ACHN (cell line): ENCODE results near the gene JMJD7.

Source experiments
- DNase-seq: peaks from one replicate; pipeline ENCODE4 v3.0.0-alpha.2; 2015
- in situ Hi-C: cut with HindIII; loops from 2 replicates; pipeline ENCODE4 v1.10.0; 2017; ENCODE audit warnings: low sequenced_read_pairs, low pct_ligation_motif_present, low pct_unique_long_range_greater_than_20kb

The JMJD7 gene

GRCh38 chr15:41834096-41834495, 6.2 kb downstream of the JMJD7 start:
- in situ Hi-C loops = no loop called here
- no peak for DNase-seq

- in situ Hi-C loops = no loop called here
- no peak for DNase-seq
These were observed 8.2 kb downstream of the JMJD7 start for GRCh38 chr15:41836073-41836472.

- in situ Hi-C loops = no loop called here
These were observed 9.0 kb downstream of the JMJD7 start for GRCh38 chr15:41836713-41837454.

GRCh38 chr15:41838400-41838897, 10.6 kb downstream of the JMJD7 start, which contains the start of gene PLA2G4B:
PLA2G4B (plus strand) TSS chr15:41838847; CDS start chr15:41838914, 67 bp downstream.
- in situ Hi-C loops = no loop called here
- no peak for DNase-seq

More at GRCh38 chr15:41836713-41837454, 9.0 kb downstream of the JMJD7 start:
- no peak for DNase-seq

- no peak for DNase-seq
- in situ Hi-C loops = no loop called here
These were observed 12.0 kb downstream of the JMJD7 start for GRCh38 chr15:41839781-41840491.

GRCh38 chr15:41840673-41841072, 12.8 kb downstream of the JMJD7 start:
- in situ Hi-C loops = no loop called here
- DNase-seq = no peak

GRCh38 chr15:41841131-41841530, 13.2 kb downstream of the JMJD7 start:
- in situ Hi-C loops = no loop called here
- no peak for DNase-seq

GRCh38 chr15:41842229-41842628, 14.3 kb downstream of the JMJD7 start:
- no peak for DNase-seq
- in situ Hi-C loops = no loop called here

- DNase-seq = no peak
- in situ Hi-C loops = no loop called here
These were observed 15.7 kb downstream of the JMJD7 start for GRCh38 chr15:41843571-41843970.

GRCh38 chr15:41844814-41845213, 16.9 kb downstream of the JMJD7 start:
- DNase-seq = no peak
- in situ Hi-C loops = no loop called here

- in situ Hi-C loops = no loop called here
- no peak for DNase-seq
These were observed 19.3 kb downstream of the JMJD7 start for GRCh38 chr15:41847206-41847605.

GRCh38 chr15:41847981-41848380, 20.1 kb downstream of the JMJD7 start:
- in situ Hi-C loops = no loop called here
- no peak for DNase-seq

GRCh38 chr15:41848631-41849030, 20.7 kb downstream of the JMJD7 start:
- in situ Hi-C loops = no loop called here
- DNase-seq = no peak

GRCh38 chr15:41849204-41849603, 21.3 kb downstream of the JMJD7 start:
- no peak for DNase-seq
- in situ Hi-C loops = no loop called here

- in situ Hi-C loops = no loop called here
- no peak for DNase-seq
These were observed 22.0 kb downstream of the JMJD7 start for GRCh38 chr15:41849861-41850260.

- DNase-seq = no peak
- in situ Hi-C loops = no loop called here
These were observed 22.7 kb downstream of the JMJD7 start for GRCh38 chr15:41850482-41851166.

- in situ Hi-C loops = no loop called here
- no peak for DNase-seq
These were observed 23.3 kb downstream of the JMJD7 start for GRCh38 chr15:41851167-41851523.

- no peak for DNase-seq
- in situ Hi-C loops = no loop called here
These were observed 24.0 kb downstream of the JMJD7 start for GRCh38 chr15:41851755-41852370.
